MCF 10A (cell line): ENCODE data around the gene KLHL22. TPM values are rescaled to one million over a fixed set of nuclear protein-coding genes. Genes with fewer than 3 reads are reported as not detected.

Source experiments
- BruUV-seq: library from RNA; stranded (reverse); fragments of 400-500 nt; replicated peaks from 2 replicates; lab custom pipeline; 2021; lab: Mats Ljungman, UMichigan
- CTCF ChIA-PET: fragments of 300-600 bp; sonication (Branson Sonifier 250); formaldehyde crosslinking; extraction: SDS; loops from one replicate; lab custom pipeline; 2021; ENCODE audit warnings: antibody characterized with exemption, inconsistent platforms; lab: Yijun Ruan, JAX
- POLR2A ChIA-PET: fragments of 300-600, 350-650 bp; sonication (Branson Sonifier 250); formaldehyde crosslinking; extraction: SDS; loops from one replicate; lab custom pipeline; 2020; ENCODE audit warnings: antibody characterized with exemption, inconsistent platforms; lab: Yijun Ruan, JAX
- DNase-seq: peaks from one replicate; pipeline ENCODE4 v3.0.0-alpha.2; 2018; ENCODE audit not compliant: unreplicated experiment
- H3K27ac Mint-ChIP-seq: one replicate; pipeline ENCODE4 v1.8.0; 2022; ENCODE audit warnings: mild to moderate bottlenecking, low read depth, mixed read lengths; ENCODE audit not compliant: unreplicated experiment
- H3K27me3 Mint-ChIP-seq: one replicate; pipeline ENCODE4 v1.8.0; 2022; ENCODE audit warnings: mixed read lengths; ENCODE audit not compliant: insufficient read depth, unreplicated experiment
- H3K36me3 Mint-ChIP-seq: one replicate; pipeline ENCODE4 v1.8.0; 2022; ENCODE audit warnings: mild to moderate bottlenecking, moderate library complexity, mixed read lengths; ENCODE audit not compliant: insufficient read depth, unreplicated experiment
- H3K4me1 Mint-ChIP-seq: one replicate; pipeline ENCODE4 v1.8.0; 2022; ENCODE audit warnings: mixed read lengths; ENCODE audit not compliant: insufficient read depth, unreplicated experiment
- H3K4me3 Mint-ChIP-seq: one replicate; pipeline ENCODE4 v1.8.0; 2022; ENCODE audit warnings: mild to moderate bottlenecking, moderate library complexity, mixed read lengths; ENCODE audit not compliant: unreplicated experiment
- H3K9me3 Mint-ChIP-seq: one replicate; pipeline ENCODE4 v1.8.0; 2022; ENCODE audit warnings: mixed read lengths; ENCODE audit not compliant: unreplicated experiment
- intact Hi-C: fragments of 100-400 bp; cut with micrococcal nuclease; formaldehyde crosslinking; loops from 2 replicates; pipeline ENCODE4 v1.14.1; 2022
- total RNA-seq: library from RNA; stranded (reverse); gene quantifications from 2 replicates; pipeline ENCODE4 v1.2.3, GENCODE V29; 2022
- TF ChIP-seq, protein P1 (sequence below): fragments of 200-600 bp; IDR thresholded peaks from one replicate; pipeline ENCODE4 v1.8.0; 2022; ENCODE audit warnings: antibody characterized with exemption, mild to moderate bottlenecking; ENCODE audit not compliant: unreplicated experiment

KLHL22 gene
- total RNA-seq, 1 experiment from 2014 or later, result 14.7 TPM

GRCh38 chr22:20526628-20527355 is 31.2 kb upstream of the KLHL22 start:
- no peaks in the 10 kb centered on the region for H3K27me3 Mint-ChIP-seq
- DNase-seq, result peak; percentile 46
- POLR2A ChIA-PET, result interaction anchor here (0.6 to 10.3 kb wide), 4 partner anchors 11 to 42 kb away, joined by 3 to 332 read pairs (median 4); partner anchors contain the start of gene MED15

DNA sequence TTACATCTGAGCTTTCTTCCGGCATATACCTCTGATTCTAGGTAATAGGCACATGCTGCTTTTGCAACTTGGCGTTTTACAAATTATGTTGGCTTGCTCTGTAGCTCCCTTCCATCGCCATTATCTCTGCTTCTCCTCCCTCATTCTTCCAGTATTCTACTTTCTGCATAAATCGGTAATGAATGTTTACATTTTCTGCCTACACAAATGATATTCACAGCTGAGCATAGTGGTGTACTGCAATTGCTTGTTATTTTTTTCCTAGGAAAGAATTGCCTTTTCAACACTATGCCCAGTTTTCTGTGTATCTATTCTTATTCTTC is 30.7 kb upstream of the KLHL22 start:
- peak overlapping the region; percentile 64 for H3K27ac Mint-ChIP-seq
- TF ChIP-seq, protein P1, sequence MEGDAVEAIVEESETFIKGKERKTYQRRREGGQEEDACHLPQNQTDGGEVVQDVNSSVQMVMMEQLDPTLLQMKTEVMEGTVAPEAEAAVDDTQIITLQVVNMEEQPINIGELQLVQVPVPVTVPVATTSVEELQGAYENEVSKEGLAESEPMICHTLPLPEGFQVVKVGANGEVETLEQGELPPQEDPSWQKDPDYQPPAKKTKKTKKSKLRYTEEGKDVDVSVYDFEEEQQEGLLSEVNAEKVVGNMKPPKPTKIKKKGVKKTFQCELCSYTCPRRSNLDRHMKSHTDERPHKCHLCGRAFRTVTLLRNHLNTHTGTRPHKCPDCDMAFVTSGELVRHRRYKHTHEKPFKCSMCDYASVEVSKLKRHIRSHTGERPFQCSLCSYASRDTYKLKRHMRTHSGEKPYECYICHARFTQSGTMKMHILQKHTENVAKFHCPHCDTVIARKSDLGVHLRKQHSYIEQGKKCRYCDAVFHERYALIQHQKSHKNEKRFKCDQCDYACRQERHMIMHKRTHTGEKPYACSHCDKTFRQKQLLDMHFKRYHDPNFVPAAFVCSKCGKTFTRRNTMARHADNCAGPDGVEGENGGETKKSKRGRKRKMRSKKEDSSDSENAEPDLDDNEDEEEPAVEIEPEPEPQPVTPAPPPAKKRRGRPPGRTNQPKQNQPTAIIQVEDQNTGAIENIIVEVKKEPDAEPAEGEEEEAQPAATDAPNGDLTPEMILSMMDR, result no peak
- POLR2A ChIA-PET, result interaction anchor here (0.6 to 10.3 kb wide), 3 partner anchors 12 to 43 kb away, joined by 3 to 332 read pairs (median 3); partner anchors contain the start of gene MED15
- peaks cover 55% of the 10 kb centered on the region for H3K36me3 Mint-ChIP-seq
- intact Hi-C loops, result no loop called here
- BruUV-seq, result no TSS peak
- DNase-seq, result no peak
- H3K4me3 Mint-ChIP-seq, result no peak overlapping the region
- H3K9me3 Mint-ChIP-seq, result no peaks in the 10 kb centered on the region
- peaks cover 52% of the 10 kb centered on the region for H3K4me1 Mint-ChIP-seq
- CTCF ChIA-PET, result interaction anchor here (1.2 to 1.3 kb wide), 2 partner anchors 12 to 42 kb away, joined by 4 read pairs; no protein-coding TSS in a partner anchor
- no peaks in the 10 kb centered on the region for H3K27me3 Mint-ChIP-seq

More at GRCh38 chr22:20526628-20527355, 31.2 kb upstream of the KLHL22 start:
- Mint-ChIP-seq H3K4me3 (no peak overlapping the region), H3K36me3 (peaks cover 54% of the 10 kb centered on the region), H3K4me1 (peaks cover 58% of the 10 kb centered on the region), H3K27ac (peak overlapping the region; percentile 64), H3K9me3 (no peaks in the 10 kb centered on the region)
- BruUV-seq, result no TSS peak
- CTCF ChIA-PET, result interaction anchor here (1.2 to 1.3 kb wide), 3 partner anchors 12 to 45 kb away, joined by 3 to 4 read pairs (median 4); no protein-coding TSS in a partner anchor
- intact Hi-C loops, result no loop called here
- TF ChIP-seq, protein P1, result no peak

DNA sequence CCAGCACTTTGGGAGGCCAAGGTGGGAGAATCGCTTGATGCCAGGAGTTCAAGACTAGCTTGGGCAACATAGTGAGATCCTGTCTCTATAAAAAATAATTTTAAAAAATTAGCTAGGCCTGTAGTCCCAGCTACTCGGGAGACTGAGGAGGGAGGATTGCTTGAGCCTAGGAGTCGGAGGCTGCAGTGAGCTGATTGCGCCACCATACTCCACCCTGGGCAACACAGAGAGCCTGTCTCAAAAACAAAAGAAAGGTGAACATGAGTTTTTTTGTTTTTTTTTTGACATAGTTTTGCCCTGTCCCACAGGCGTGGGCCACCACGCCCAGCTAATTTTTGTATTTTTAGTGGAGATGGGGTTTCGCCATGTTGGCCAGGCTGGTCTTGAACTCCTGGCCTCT is 29.5 kb upstream of the KLHL22 start:
- no TSS peak for BruUV-seq
- Mint-ChIP-seq H3K27ac (no peak overlapping the region), H3K27me3 (no peaks in the 10 kb centered on the region), H3K36me3 (peaks cover 64% of the 10 kb centered on the region), H3K4me3 (no peak overlapping the region), H3K4me1 (peaks cover 47% of the 10 kb centered on the region), H3K9me3 (no peaks in the 10 kb centered on the region)
- DNase-seq, result no peak
- TF ChIP-seq, protein P1, result no peak
- ChIA-PET CTCF (interaction anchor here (0.6 to 3.0 kb wide), 3 partner anchors 11 to 17 kb away, joined by 3 to 11 read pairs (median 3); partner anchors contain the start of gene MED15), POLR2A (interaction anchor here (2.8 to 10.3 kb wide), 2 partner anchors 8 to 14 kb away, joined by 14 to 332 read pairs; partner anchors contain the start of gene MED15)
- intact Hi-C loops, result no loop called here

- Mint-ChIP-seq H3K27me3 (no peaks in the 10 kb centered on the region), H3K36me3 (peaks cover 67% of the 10 kb centered on the region), H3K27ac (peak overlapping the region; percentile 31), H3K4me3 (no peak overlapping the region), H3K9me3 (no peaks in the 10 kb centered on the region), H3K4me1 (peaks cover 44% of the 10 kb centered on the region)
- no peak for DNase-seq
- BruUV-seq, result no TSS peak
- intact Hi-C loops, result no loop called here
- ChIA-PET POLR2A (interaction anchor here (1.0 to 2.8 kb wide), 4 partner anchors 9 to 20 kb away, joined by 3 to 15 read pairs (median 12); partner anchors contain the start of gene MED15), CTCF (interaction anchor here (0.6 to 3.0 kb wide), 6 partner anchors 9 to 367 kb away, joined by 3 to 11 read pairs (median 3); partner anchors contain the start of gene MED15)
- TF ChIP-seq, protein P1, result no peak
Observed at GRCh38 chr22:20524004-20524481, 28.4 kb upstream of the KLHL22 start.
